ENCODE data around the gene RNF123.

GRCh38 chr3:49747792-49748480 lies 58.6 kb downstream of the RNF123 start:
- TF ChIP-seq CTCF (IDR thresholded peaks at IDR 0.05; ENCODE audit: extremely low read depth in 1 of 2, insufficient read depth in 1 of 2, low read depth in 1 of 2, low read length in 2 of 2) (no peak), POLR2A (IDR thresholded peaks at IDR 0.05; ENCODE audit: low read depth, low read length) (no peak), MAX (IDR thresholded peaks at IDR 0.05; ENCODE audit: insufficient read depth, insufficient read length) (no peak)
